Astrocyte (in vitro differentiated cells and primary cell): Measurements from ENCODE around the gene CPEB3.

Source experiments
- CTCF ChIP-seq: IDR thresholded peaks from 2 replicates; pipeline ENCODE4 v1.5.1; 2011; ENCODE audit warnings: low read depth, mild to moderate bottlenecking, inconsistent platforms, low read length, moderate library complexity; ENCODE audit not compliant: insufficient read depth
- EZH2 ChIP-seq: IDR thresholded peaks from 2 replicates; pipeline ENCODE4 v1.6.1; 2012; ENCODE audit warnings: mild to moderate bottlenecking, low read length, inconsistent platforms; ENCODE audit not compliant: insufficient read depth

- TF ChIP-seq CTCF (no peak), EZH2 (no peak)
These were observed 169.0 kb downstream of the CPEB3 start for GRCh38 chr10:92121686-92122492.
